NCI-H2171 treated with DMSO at 0.1 percent for 48 hours (cell line): ENCODE data around the gene BNIP2.
A peak's percentile ranks its signal among the peaks of the same experiment; 100 is the strongest.
"Not testable (repeated sequence)": the region's sequence is repeated elsewhere in the genome, so short reads cannot be mapped to it uniquely, and the experiment has no call there.

ENCODE experiments used
- DNase-seq: peaks from one replicate; lab custom pipeline; 2025; lab: John Stamatoyannopoulos, UW

BNIP2 gene

GRCh38 chr15:59688782-59689625, at the start of gene BNIP2:
Gene BNIP2 (minus strand): TSS chr15:59689320. CDS start chr15:59682457, 6,863 bp downstream.
- DNase-seq, result peak; percentile 98

DNA sequence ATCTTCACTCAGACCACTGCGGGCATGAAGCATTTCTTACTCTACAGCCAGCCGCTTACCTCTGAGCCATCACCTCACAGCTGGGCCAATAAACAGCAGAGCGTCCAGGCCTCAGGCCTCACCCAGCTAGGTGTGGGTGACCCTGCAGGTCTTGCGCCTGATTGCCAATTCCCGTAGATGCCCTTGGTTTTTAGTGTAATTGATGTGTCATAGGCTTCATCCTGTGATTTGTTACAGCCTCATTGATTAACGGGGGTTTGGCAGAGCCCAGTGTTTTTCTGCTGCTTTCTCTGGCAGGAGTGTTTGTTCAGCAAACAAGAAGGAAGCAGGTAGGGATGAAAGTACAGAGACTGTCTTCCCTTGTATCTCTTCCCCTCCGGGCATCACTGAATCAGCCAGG, 49.6 kb upstream of the BNIP2 start:
- no peak for DNase-seq

GRCh38 chr15:59736181-59736580, 47.1 kb upstream of the BNIP2 start:
- no peak for DNase-seq

GRCh38 chr15:59725151-59725486, 36.0 kb upstream of the BNIP2 start:
- DNase-seq, result no peak

DNA sequence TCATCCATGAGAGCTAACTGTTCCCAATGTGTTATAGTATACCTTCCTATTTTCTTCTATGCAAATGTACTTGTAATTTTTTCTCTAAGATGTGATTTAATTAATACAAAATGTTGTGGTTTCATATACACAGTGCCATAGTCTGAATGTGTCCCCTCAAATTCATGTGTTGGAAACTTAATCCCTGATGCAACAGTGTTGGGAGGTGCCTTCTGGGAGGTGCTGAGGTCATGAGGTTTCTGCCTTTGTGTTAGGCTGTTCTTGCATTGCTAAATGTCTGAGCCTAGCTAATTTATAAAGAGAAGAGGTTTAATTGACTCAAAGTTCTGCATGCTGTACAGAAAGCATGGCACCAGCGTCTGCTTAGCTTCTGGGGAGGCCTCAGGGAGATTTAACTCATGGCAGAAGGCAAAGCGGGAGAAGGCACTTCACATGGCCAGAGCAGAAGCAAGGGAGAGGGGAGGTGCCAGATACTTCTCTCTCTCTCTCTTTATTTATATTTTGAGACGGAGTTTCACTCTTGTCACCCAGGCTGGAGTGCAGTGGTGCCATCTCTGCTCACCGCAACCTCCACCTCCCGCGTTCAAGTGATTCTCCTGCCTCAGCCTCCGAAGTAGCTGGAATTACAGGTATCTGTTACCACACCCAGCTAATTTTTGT, 34.7 kb upstream of the BNIP2 start:
- no peak for DNase-seq

DNA sequence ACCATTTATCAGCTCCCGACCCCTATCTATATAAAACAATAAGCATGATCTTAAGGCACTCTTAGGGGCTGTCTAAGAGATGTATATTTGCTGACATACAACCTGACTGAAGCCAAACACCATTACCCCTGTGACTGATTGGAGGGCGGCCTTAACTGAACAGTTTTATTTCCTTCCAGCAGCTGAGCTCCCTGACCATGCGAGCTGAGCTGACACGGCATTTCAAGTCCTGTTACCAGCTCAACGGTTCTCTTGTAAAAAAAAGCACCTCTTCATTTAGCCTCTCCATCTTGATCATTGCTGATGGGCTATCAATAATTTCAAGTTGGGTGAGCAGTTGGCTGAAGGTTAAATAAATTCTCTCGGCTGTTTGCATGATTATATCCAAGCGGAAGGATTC, 33.4 kb upstream of the BNIP2 start:
- no peak for DNase-seq

DNA sequence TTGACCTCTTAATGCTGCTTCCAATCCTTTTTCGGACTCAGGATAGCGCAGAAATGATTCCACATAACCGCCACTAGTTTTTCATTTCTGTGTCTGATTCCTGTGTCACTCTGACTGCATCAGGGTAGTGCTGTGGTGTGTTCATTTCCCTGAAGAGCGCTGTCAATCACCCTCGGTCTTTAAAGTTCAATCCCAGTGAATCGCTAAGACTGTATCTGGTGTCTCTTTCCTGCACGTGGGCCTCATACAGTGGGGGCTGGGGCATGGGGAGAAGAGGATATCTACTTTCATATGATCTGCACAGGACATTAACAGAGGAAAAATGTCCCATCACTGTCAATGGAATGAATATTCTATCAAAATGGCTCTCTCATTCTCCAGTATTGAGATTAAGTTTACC, 32.9 kb upstream of the BNIP2 start:
- DNase-seq, result no peak

GRCh38 chr15:59721411-59721810, 32.3 kb upstream of the BNIP2 start:
- no peak for DNase-seq

DNA sequence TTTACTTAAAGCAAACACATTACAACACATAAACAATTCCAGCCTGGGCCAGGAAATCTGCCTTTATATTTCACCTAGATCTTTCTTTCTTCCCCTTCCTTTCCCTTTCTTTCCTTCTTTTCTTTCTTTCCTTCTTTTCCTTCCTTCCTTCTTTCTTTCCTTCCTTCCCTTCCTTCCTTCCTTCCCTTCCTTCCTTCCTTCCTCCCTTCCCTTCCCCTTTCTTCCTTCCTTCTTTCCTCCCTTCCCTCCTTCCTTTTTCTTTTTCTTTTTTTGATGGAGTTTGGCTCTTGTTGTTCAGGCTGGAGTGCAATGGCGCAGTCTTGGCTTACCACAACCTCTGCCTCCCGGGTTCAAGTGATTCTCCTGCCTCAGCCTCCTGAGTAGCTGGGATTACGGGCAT, 24.1 kb upstream of the BNIP2 start:
- no peak for DNase-seq

GRCh38 chr15:59711451-59712243, 22.5 kb upstream of the BNIP2 start:
- DNase-seq, result no peak

- DNase-seq, result no peak
These were observed 18.5 kb upstream of the BNIP2 start for GRCh38 chr15:59707619-59708018.

GRCh38 chr15:59703979-59704796, 15.1 kb upstream of the BNIP2 start:
- no peak for DNase-seq

GRCh38 chr15:59702351-59702750, 13.2 kb upstream of the BNIP2 start:
- DNase-seq, result no peak

DNA sequence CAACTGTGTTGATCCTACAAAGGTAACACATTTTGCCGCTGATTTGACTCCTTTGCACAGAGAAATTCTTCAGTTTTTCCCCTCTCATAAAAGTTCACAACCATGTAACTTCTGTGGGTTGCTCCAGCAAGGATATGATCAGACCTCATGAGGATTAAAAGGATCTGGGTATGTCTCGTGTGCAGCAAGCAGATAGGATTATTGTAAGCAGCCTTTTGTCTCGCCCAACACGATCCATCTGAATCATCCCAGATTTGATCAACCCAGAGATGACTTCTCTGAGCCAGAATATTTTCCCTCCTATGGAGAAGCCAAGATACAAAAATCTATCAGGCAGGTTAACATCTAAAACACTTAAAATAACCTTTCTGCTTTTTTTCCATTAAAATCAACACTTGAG, 12.8 kb upstream of the BNIP2 start:
- no peak for DNase-seq

- no peak for DNase-seq
These were observed 10.8 kb upstream of the BNIP2 start for GRCh38 chr15:59699810-59700431.

GRCh38 chr15:59698065-59698464, 8.9 kb upstream of the BNIP2 start:
- not testable (repeated sequence) for DNase-seq

DNA sequence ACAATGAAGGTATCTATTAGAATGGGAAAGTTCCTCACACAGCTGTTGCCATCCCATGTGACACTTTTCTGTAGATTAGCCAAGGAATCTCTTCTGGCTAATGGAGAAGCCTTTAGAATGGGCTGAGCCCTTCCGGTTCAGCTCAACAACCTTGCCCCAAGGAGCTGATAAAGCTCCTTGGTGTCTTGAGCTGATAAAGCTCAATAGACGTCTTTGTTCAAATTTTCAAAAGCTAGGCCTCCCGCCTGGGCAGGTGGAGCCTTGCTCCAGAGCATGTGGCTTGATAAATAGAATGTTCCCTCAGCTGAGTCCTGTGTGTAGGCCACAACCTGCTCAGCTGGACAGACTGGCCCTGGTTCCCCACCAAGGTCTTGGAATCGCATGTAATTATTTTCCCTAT, 7.2 kb upstream of the BNIP2 start:
- DNase-seq, result no peak

- no peak for DNase-seq
These were observed 5.7 kb upstream of the BNIP2 start for GRCh38 chr15:59694779-59695178.

- peak; percentile 62 for DNase-seq
These were observed 2.2 kb upstream of the BNIP2 start for GRCh38 chr15:59691194-59691805.

DNA sequence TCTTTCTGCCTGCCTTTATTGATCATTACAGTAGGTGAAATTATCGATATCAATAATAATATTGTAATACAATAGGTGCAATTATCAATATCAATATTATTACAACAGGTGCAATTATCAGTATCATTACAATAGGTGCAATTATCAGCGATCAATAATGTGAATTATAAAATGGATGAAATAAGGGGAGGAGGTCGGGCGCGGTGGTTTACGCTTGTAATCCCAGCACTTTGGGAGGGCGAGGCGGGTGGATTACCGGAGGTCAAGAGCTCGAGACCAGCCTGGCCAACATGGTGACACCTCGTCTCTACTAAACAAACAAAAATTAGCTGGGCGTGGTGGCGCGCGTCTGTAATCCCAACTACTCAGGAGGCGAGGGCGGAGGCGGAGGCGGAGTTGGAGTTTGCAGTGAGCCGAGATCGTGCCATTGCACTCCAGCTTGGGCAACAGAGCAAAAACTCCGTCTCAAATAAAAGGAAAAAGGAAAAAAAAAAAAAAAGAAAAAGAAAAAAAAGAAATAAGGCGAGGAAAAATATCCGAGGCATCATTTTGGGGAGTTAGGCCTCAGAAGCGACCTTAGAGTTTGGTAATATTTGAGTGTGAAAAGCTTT, 611 bp upstream of the BNIP2 start:
- DNase-seq, result peak; percentile 82

DNA sequence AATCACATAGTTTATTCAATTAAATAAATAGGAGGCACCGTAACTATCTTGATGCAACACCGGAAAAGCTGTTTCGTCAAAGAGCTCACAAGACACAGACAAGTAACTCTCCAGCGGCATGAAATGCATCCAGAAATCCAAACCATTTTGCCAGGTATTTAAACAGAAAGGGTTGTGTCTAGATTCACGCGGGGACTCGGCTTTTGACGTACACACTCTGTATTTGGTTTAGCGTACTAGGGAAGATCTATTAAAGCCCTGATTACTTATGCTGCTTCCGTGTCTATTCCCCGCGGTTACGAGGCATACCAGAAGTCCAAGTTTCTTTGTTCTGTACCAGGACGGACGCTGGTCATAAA, 718 bp downstream of the BNIP2 start:
- DNase-seq, result peak; percentile 64
